ENCODE measurements around the gene PRKCI. TPM values are rescaled to one million over a fixed set of nuclear protein-coding genes. Genes with fewer than 3 reads are reported as not detected.

PRKCI gene
- total RNA-seq, 1 donor: 69.1 TPM

- no peaks in the 10 kb centered on the region for H3K36me3 ChIP-seq (ENCODE audit: insufficient read depth, low read length)
- peaks cover 33% of the 10 kb centered on the region for H3K4me1 ChIP-seq (ENCODE audit: insufficient read depth, low read length)
- H3K27me3 ChIP-seq (ENCODE audit: insufficient read depth, low read length): no peaks in the 10 kb centered on the region
- H3K4me2 ChIP-seq (ENCODE audit: insufficient read depth, low read length): no peak overlapping the region
- peaks cover 61% of the 10 kb centered on the region for H3K79me2 ChIP-seq (ENCODE audit: insufficient read depth, low read length)
- H3K9me3 ChIP-seq (ENCODE audit: low read depth, low read length): no peaks in the 10 kb centered on the region
- TF ChIP-seq CTCF (IDR thresholded peaks at IDR 0.05; ENCODE audit: extremely low read depth, low read depth, low read length): no peak
- H3K27ac ChIP-seq (ENCODE audit: low read depth, low read length): no peak overlapping the region
- peaks cover 17% of the 10 kb centered on the region for H4K20me1 ChIP-seq (ENCODE audit: insufficient read depth, low read length)
- no peak overlapping the region for H3K4me3 ChIP-seq (ENCODE audit: insufficient read depth, low read length)
- no peak for DNase-seq (ENCODE audit: insufficient read length, low spot score, missing footprints)
- H2AFZ ChIP-seq (ENCODE audit: low read length): no peak overlapping the region
Observed at GRCh38 chr3:170225166-170225565, 2.9 kb downstream of the PRKCI start.

GRCh38 chr3:170226426-170226960, 4.3 kb downstream of the PRKCI start:
- H3K9me3 ChIP-seq (ENCODE audit: low read depth, low read length): no peaks in the 10 kb centered on the region
- H3K4me3 ChIP-seq (ENCODE audit: insufficient read depth, low read length): no peak overlapping the region
- no peak for TF ChIP-seq CTCF (IDR thresholded peaks at IDR 0.05; ENCODE audit: extremely low read depth, low read depth, low read length)
- DNase-seq (ENCODE audit: insufficient read length, low spot score, missing footprints): peak; percentile 87
- H3K79me2 ChIP-seq (ENCODE audit: insufficient read depth, low read length): peaks cover 72% of the 10 kb centered on the region
- peaks cover 31% of the 10 kb centered on the region for H3K4me1 ChIP-seq (ENCODE audit: insufficient read depth, low read length)
- H4K20me1 ChIP-seq (ENCODE audit: insufficient read depth, low read length): peaks cover 17% of the 10 kb centered on the region
- no peak overlapping the region for H2AFZ ChIP-seq (ENCODE audit: low read length)
- H3K36me3 ChIP-seq (ENCODE audit: insufficient read depth, low read length): no peaks in the 10 kb centered on the region
- no peaks in the 10 kb centered on the region for H3K27me3 ChIP-seq (ENCODE audit: insufficient read depth, low read length)
- no peak overlapping the region for H3K27ac ChIP-seq (ENCODE audit: low read depth, low read length)
- peak overlapping the region; percentile 39 for H3K4me2 ChIP-seq (ENCODE audit: insufficient read depth, low read length)

- no peaks in the 10 kb centered on the region for H3K27me3 ChIP-seq (ENCODE audit: insufficient read depth, low read length)
- H3K4me2 ChIP-seq (ENCODE audit: insufficient read depth, low read length): peak overlapping the region; percentile 17
- TF ChIP-seq CTCF (IDR thresholded peaks at IDR 0.05; ENCODE audit: extremely low read depth, low read depth, low read length): no peak
- peaks cover 21% of the 10 kb centered on the region for H4K20me1 ChIP-seq (ENCODE audit: insufficient read depth, low read length)
- peaks cover 36% of the 10 kb centered on the region for H3K4me1 ChIP-seq (ENCODE audit: insufficient read depth, low read length)
- H3K9me3 ChIP-seq (ENCODE audit: low read depth, low read length): no peaks in the 10 kb centered on the region
- no peak for DNase-seq (ENCODE audit: insufficient read length, low spot score, missing footprints)
- no peak overlapping the region for H3K4me3 ChIP-seq (ENCODE audit: insufficient read depth, low read length)
- no peak overlapping the region for H2AFZ ChIP-seq (ENCODE audit: low read length)
- no peak overlapping the region for H3K27ac ChIP-seq (ENCODE audit: low read depth, low read length)
- H3K79me2 ChIP-seq (ENCODE audit: insufficient read depth, low read length): peaks cover 73% of the 10 kb centered on the region
- no peaks in the 10 kb centered on the region for H3K36me3 ChIP-seq (ENCODE audit: insufficient read depth, low read length)
Observed at GRCh38 chr3:170228093-170228766, 6.0 kb downstream of the PRKCI start.

- H2AFZ ChIP-seq (ENCODE audit: low read length): no peak overlapping the region
- H3K4me2 ChIP-seq (ENCODE audit: insufficient read depth, low read length): no peak overlapping the region
- no peak for TF ChIP-seq CTCF (IDR thresholded peaks at IDR 0.05; ENCODE audit: extremely low read depth, low read depth, low read length)
- H4K20me1 ChIP-seq (ENCODE audit: insufficient read depth, low read length): peaks cover 14% of the 10 kb centered on the region
- H3K36me3 ChIP-seq (ENCODE audit: insufficient read depth, low read length): peaks cover 9% of the 10 kb centered on the region
- H3K79me2 ChIP-seq (ENCODE audit: insufficient read depth, low read length): peaks cover 55% of the 10 kb centered on the region
- H3K4me3 ChIP-seq (ENCODE audit: insufficient read depth, low read length): no peak overlapping the region
- H3K27ac ChIP-seq (ENCODE audit: low read depth, low read length): peak overlapping the region; percentile 26
- H3K27me3 ChIP-seq (ENCODE audit: insufficient read depth, low read length): no peaks in the 10 kb centered on the region
- no peak for DNase-seq (ENCODE audit: insufficient read length, low spot score, missing footprints)
- H3K9me3 ChIP-seq (ENCODE audit: low read depth, low read length): no peaks in the 10 kb centered on the region
- H3K4me1 ChIP-seq (ENCODE audit: insufficient read depth, low read length): peaks cover 29% of the 10 kb centered on the region
Observed at GRCh38 chr3:170232266-170232665, 10.0 kb downstream of the PRKCI start.
